GM21528 (cell line): ENCODE measurements around the gene KCNJ8.

Experiments used
- ATAC-seq: cut with Tn5 transposase; IDR thresholded peaks from one replicate; pipeline ENCODE4 v1.9.1; 2021; ENCODE audit warnings: mild to moderate bottlenecking, moderate library complexity; ENCODE audit not compliant: unreplicated experiment, low FRiP score

KCNJ8 gene

GRCh38 chr12:21718944-21719650 lies 55.4 kb downstream of the KCNJ8 start:
- no peak for ATAC-seq

GRCh38 chr12:21718403-21718802 lies 56.1 kb downstream of the KCNJ8 start:
- ATAC-seq = no peak

- no peak for ATAC-seq
These were observed 56.7 kb downstream of the KCNJ8 start for GRCh38 chr12:21717767-21718166.

GRCh38 chr12:21715386-21715785 lies 59.1 kb downstream of the KCNJ8 start:
- no peak for ATAC-seq
